ENCODE measurements around the gene CEP112.
A peak's percentile ranks its signal among the peaks of the same experiment; 100 is the strongest.

CEP112 gene

GRCh38 chr17:65933290-65933689, 258.6 kb downstream of the CEP112 start:
- ChIA-PET POLR2A (no interaction called here), CTCF (no interaction called here)
- TF ChIP-seq CTCF (IDR thresholded peaks at IDR 0.05; ENCODE audit: insufficient read depth, low read length, missing control alignments), result no peak

GRCh38 chr17:65931246-65932149, 260.4 kb downstream of the CEP112 start:
- ChIA-PET POLR2A (no interaction called here), CTCF (interaction anchor here (0.7 to 0.9 kb wide), 2 partner anchors 11 to 234 kb away, joined by 3 read pairs; no protein-coding TSS in a partner anchor)
- peak; percentile 41 for DNase-seq (ENCODE audit: low read depth, low spot score)
- no peak overlapping the region for H3K4me3 ChIP-seq (ENCODE audit: low read depth, low read length)
- no peak for TF ChIP-seq CTCF (IDR thresholded peaks at IDR 0.05; ENCODE audit: insufficient read depth, low read length, missing control alignments)

More at GRCh38 chr17:65933290-65933689, 258.6 kb downstream of the CEP112 start:
- no peak for DNase-seq (ENCODE audit: low read depth, low spot score)
- H3K4me3 ChIP-seq (ENCODE audit: low read depth, low read length), result no peak overlapping the region

- no peak overlapping the region for H3K4me3 ChIP-seq (ENCODE audit: low read depth, low read length)
- POLR2A ChIA-PET, result no interaction called here
- TF ChIP-seq CTCF (IDR thresholded peaks at IDR 0.05; ENCODE audit: insufficient read depth, low read length, missing control alignments), result no peak
- CTCF ChIA-PET, result no interaction called here
- peak; percentile 7 for DNase-seq (ENCODE audit: low read depth, low spot score)
Observed at GRCh38 chr17:65930140-65930730, 261.7 kb downstream of the CEP112 start.

- TF ChIP-seq CTCF (IDR thresholded peaks at IDR 0.05; ENCODE audit: insufficient read depth, low read length, missing control alignments), result no peak
- CTCF ChIA-PET, result interaction anchor here (1.6 kb wide), 1 partner anchor 60 kb away, joined by 4 read pairs; no protein-coding TSS in a partner anchor
- no peak for DNase-seq (ENCODE audit: low read depth, low spot score)
- POLR2A ChIA-PET, result no interaction called here
- no peak overlapping the region for H3K4me3 ChIP-seq (ENCODE audit: low read depth, low read length)
Observed at GRCh38 chr17:65926599-65926998, 265.3 kb downstream of the CEP112 start.

- POLR2A ChIA-PET, result no interaction called here
- no peak for DNase-seq (ENCODE audit: low read depth, low spot score)
- no peak overlapping the region for H3K4me3 ChIP-seq (ENCODE audit: low read depth, low read length)
- CTCF ChIA-PET, result interaction anchor here (1.6 kb wide), 1 partner anchor 59 kb away, joined by 4 read pairs; no protein-coding TSS in a partner anchor
- TF ChIP-seq CTCF (IDR thresholded peaks at IDR 0.05; ENCODE audit: insufficient read depth, low read length, missing control alignments), result no peak
Observed at GRCh38 chr17:65925606-65926307, 266.2 kb downstream of the CEP112 start.

- POLR2A ChIA-PET, result interaction anchor here (0.7 kb wide), 1 partner anchor 32 kb away, joined by 3 read pairs; no protein-coding TSS in a partner anchor
- DNase-seq (ENCODE audit: low read depth, low spot score), result no peak
- H3K4me3 ChIP-seq (ENCODE audit: low read depth, low read length), result no peak overlapping the region
- CTCF ChIA-PET, result no interaction called here
- TF ChIP-seq CTCF (IDR thresholded peaks at IDR 0.05; ENCODE audit: insufficient read depth, low read length, missing control alignments), result no peak
Observed at GRCh38 chr17:65920996-65921395, 270.9 kb downstream of the CEP112 start.
